K562 (cell line): Measurements from ENCODE around the gene PRR15L. TPM values are rescaled to one million over a fixed set of nuclear protein-coding genes. Genes with fewer than 3 reads are reported as not detected.

ENCODE experiments used
- ATAC-seq: fragments of 200-7000 bp; cut with Tn5 transposase; 3 replicates; pipeline ENCODE4 v1.9.1; 2020; ENCODE audit warnings: moderate library complexity
- BruUV-seq: library from RNA; stranded (reverse); fragments of 400-500 nt; replicated peaks from 2 replicates; lab custom pipeline; 2021; lab: Mats Ljungman, UMichigan
- CTCF ChIA-PET: fragments of 300-600 bp; formaldehyde crosslinking; extraction: SDS; loops from one replicate; lab custom pipeline; 2021; ENCODE audit warnings: low intra/inter-chr PET ratio; lab: Yijun Ruan, JAX
- POLR2A ChIA-PET: fragments of 300-600, 350-650 bp; sonication (Branson Sonifier 250); formaldehyde crosslinking; extraction: SDS; loops from one replicate; lab custom pipeline; 2021; ENCODE audit warnings: antibody characterized with exemption, inconsistent platforms; lab: Yijun Ruan, JAX
- DNase-seq, 4 experiments: peaks; one replicate each; pipeline versions ENCODE4 v3.0.0 to v3.0.0-alpha.2; 2011 to 2018; ENCODE audit warnings: low spot score in 3 of 4, mixed read lengths in 3 of 4; ENCODE audit errors: extremely low read depth in 1 of 4
- FAIRE-seq: peaks from 2 replicates; lab custom pipeline; 2011; peaks lifted over from hg19 to GRCh38; lab: Jason Lieb, UNC
- H2AFZ ChIP-seq: 2 replicates; pipeline ENCODE4 v1.6.0; 2011; ENCODE audit warnings: low read depth, low read length, control low read depth, inconsistent platforms
- H3K27ac ChIP-seq: fragments of 200-600 bp; 3 replicates; pipeline ENCODE4 v1.8.0; 2011; ENCODE audit warnings: low read depth, mild to moderate bottlenecking, control low read depth, inconsistent platforms, low read length, moderate library complexity, mixed read lengths; ENCODE audit errors: extremely low read depth
- H3K27me3 ChIP-seq, 2 experiments: fragments of 300-600 bp in 1 of 2; 2 replicates in 1 of 2; 3 replicates in 1 of 2; pipeline versions ENCODE4 v1.6.0 to v1.8.0; 2011; ENCODE audit warnings: inconsistent platforms in 2 of 2, low read length in 2 of 2, mild to moderate bottlenecking in 1 of 2, mixed read lengths in 1 of 2, moderate library complexity in 1 of 2; ENCODE audit not compliant: control insufficient read depth in 2 of 2, insufficient read depth in 2 of 2
- H3K36me3 ChIP-seq: fragments of 300-600 bp; 3 replicates; pipeline ENCODE4 v1.8.0; 2011; ENCODE audit warnings: mild to moderate bottlenecking, low read length, inconsistent platforms; ENCODE audit not compliant: control insufficient read depth, insufficient read depth
- H3K4me1 ChIP-seq, 2 experiments: fragments of 200-600 bp in 1 of 2; replicated peaks in 1 of 2; 2 replicates in 1 of 2; 3 replicates in 1 of 2; pipeline versions ENCODE4 v1.5.1 to v1.8.0; 2011; ENCODE audit warnings: inconsistent platforms in 2 of 2, low read length in 2 of 2, mild to moderate bottlenecking in 1 of 2, mixed read lengths in 1 of 2, moderate library complexity in 1 of 2; ENCODE audit not compliant: control insufficient read depth in 2 of 2, insufficient read depth in 2 of 2
- H3K4me2 ChIP-seq: 2 replicates; pipeline ENCODE4 v1.6.1; 2011; ENCODE audit warnings: low read length, control low read depth, inconsistent platforms, mixed read lengths; ENCODE audit not compliant: insufficient read depth
- H3K4me3 ChIP-seq: fragments of 200-600 bp; sonication (generic), shearing (Covaris generic); 2 replicates; pipeline ENCODE4 v1.5.1; 2016; ENCODE audit warnings: control low read depth, inconsistent platforms
- H3K79me2 ChIP-seq: fragments of 200-600 bp; 3 replicates; pipeline ENCODE4 v1.8.0; 2011; ENCODE audit warnings: low read length, inconsistent platforms; ENCODE audit not compliant: control insufficient read depth, insufficient read depth
- H3K9ac ChIP-seq, 2 experiments: 2 replicates each; pipeline versions ENCODE4 v1.6.0 to v1.6.1; 2011; ENCODE audit warnings: low read depth in 2 of 2, low read length in 2 of 2, control low read depth in 1 of 2, inconsistent platforms in 1 of 2, mild to moderate bottlenecking in 1 of 2, mixed read lengths in 1 of 2; ENCODE audit not compliant: insufficient read depth in 1 of 2
- H3K9me1 ChIP-seq: one replicate; pipeline ENCODE4 v1.6.0; 2011; ENCODE audit warnings: inconsistent platforms, mild to moderate bottlenecking, low read length, moderate library complexity; ENCODE audit not compliant: control insufficient read depth, insufficient read depth
- H3K9me3 ChIP-seq: replicated peaks from 2 replicates; pipeline ENCODE4 v1.5.1; 2011; ENCODE audit warnings: low read depth, low read length, inconsistent platforms; ENCODE audit not compliant: control insufficient read depth, insufficient read depth
- H4K20me1 ChIP-seq: replicated peaks from 2 replicates; pipeline ENCODE4 v1.6.1; 2011; ENCODE audit warnings: low read length, inconsistent platforms, mixed read lengths; ENCODE audit not compliant: control insufficient read depth, insufficient read depth
- C11orf30 ChIP-seq: fragments of 450-650 bp; IDR thresholded peaks from 2 replicates; pipeline ENCODE4 v1.6.1; 2016; ENCODE audit warnings: low read depth, mild to moderate bottlenecking
- FOSL1 ChIP-seq: fragments of 200-800 bp; sonication (Bioruptor generic); conservative IDR thresholded peaks from 2 replicates; pipeline ENCODE4 v1.6.1; 2016; ENCODE audit warnings: missing genetic modification characterization, missing compliant biosample characterization
- MAFF ChIP-seq: IDR thresholded peaks from 2 replicates; pipeline ENCODE4 v1.6.1; 2012; ENCODE audit warnings: low read length, improper control_type of control experiment
- MAFG ChIP-seq: fragments of 450-650 bp; conservative IDR thresholded peaks from 2 replicates; pipeline ENCODE4 v1.6.1; 2016; ENCODE audit warnings: missing genetic modification characterization, missing compliant biosample characterization
- MAFK ChIP-seq: IDR thresholded peaks from 2 replicates; pipeline ENCODE4 v1.6.1; 2011; ENCODE audit warnings: low read length, improper control_type of control experiment
- ZNF316 ChIP-seq: fragments of 450-650 bp; IDR thresholded peaks from 2 replicates; pipeline ENCODE4 v1.6.1; 2016
- WGBS: fragments of 100-300 bp; shearing (Covaris generic); methylation state at CpG from one replicate; pipeline ENCODE4 v1.1.6; 2016; ENCODE audit warnings: low coverage, mixed read lengths; ENCODE audit not compliant: insufficient coverage; ENCODE audit errors: missing lambda C conversion rate; 5-methylcytosine and 5-hydroxymethylcytosine counted together
- in situ Hi-C: fragments of 300-500 bp; cut with MboI; formaldehyde crosslinking; loops from 4 replicates; pipeline ENCODE4 v1.15.0; 2018; ENCODE audit warnings: inconsistent platforms, mixed read lengths
- intact Hi-C: fragments of 100-400 bp; cut with micrococcal nuclease; formaldehyde crosslinking; loops from 2 replicates; pipeline ENCODE4 v1.14.2; 2022
- polyA plus RNA-seq, 8 experiments: library from polyadenylated mRNA; depleted of rRNA in 4 of 8; stranded (reverse) in 5 of 8; unstranded in 3 of 8; fragments of >200 nt; fragmentation: Nextera tagmentation in 2 of 8; fragmentation: Illumina TruSeq in 1 of 8; extraction: Ambion mirVana in 2 of 8; extraction: Trizol in 1 of 8; gene quantifications; 2 replicates each; pipeline versions ENCODE4 v1.2.1 to v1.2.3, GENCODE V29; 2011 to 2014; ENCODE audit warnings: inconsistent platforms in 1 of 8, missing spikeins in 1 of 8
- total RNA-seq, 7 experiments: library from RNA; depleted of rRNA in 6 of 7; stranded (reverse); fragments of >200 nt in 6 of 7; fragmentation: Illumina TruSeq in 2 of 7; extraction: Trizol in 2 of 7; gene quantifications; 2 replicates each; pipeline versions ENCODE4 v1.2.1 to v1.2.3, GENCODE V29; 2011 to 2021; ENCODE audit warnings: low replicate concordance in 1 of 7

PRR15L gene
- total and polyA plus RNA-seq, 9 of the 15 experiments (the other 6 are each of a cell fraction or from before 2014, with no cell fraction given), result 0.03 TPM; not detected in 8

DNA sequence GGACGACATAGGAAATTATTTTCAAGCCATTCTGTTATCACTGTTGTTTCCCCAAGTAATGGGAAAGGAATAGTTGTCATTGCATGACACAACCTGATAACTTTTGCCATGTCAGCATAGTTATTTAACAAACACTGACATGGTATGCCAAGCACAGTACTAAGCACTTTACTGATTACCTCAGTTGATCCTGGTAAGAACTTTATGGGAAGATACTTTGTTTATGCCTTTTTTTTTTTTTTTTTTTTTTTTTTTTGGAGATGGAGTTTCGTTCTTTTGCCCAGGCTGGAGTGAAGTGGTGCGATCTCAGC, 32.0 kb downstream of the PRR15L start:
- ATAC-seq (no peak), DNase-seq (no peak), FAIRE-seq (no peak)
- no TSS peak for BruUV-seq
- H3K9me3 ChIP-seq, result no peaks in the 10 kb centered on the region
- H3K4me1 ChIP-seq, result peaks cover 11 to 26% of the 10 kb centered on the region in 2 experiments; a peak in 4 of 5 replicates
- intact Hi-C loops, result no loop called here
- no peak overlapping the region for H2AFZ ChIP-seq
- TF ChIP-seq C11orf30 (peak; percentile 85), MAFG (tag) (peak; percentile 91), FOSL1 (no peak), MAFF (peak; percentile 91), ZNF316 (peak; percentile 94), MAFK (peak; percentile 90)
- H4K20me1 ChIP-seq, result no peaks in the 10 kb centered on the region
- H3K27ac ChIP-seq, result no peak overlapping the region
- no peak overlapping the region for H3K4me2 ChIP-seq
- ChIA-PET CTCF (no interaction called here), POLR2A (interaction anchor here (1.4 kb wide), 1 partner anchor 21 kb away, joined by 3 read pairs; no protein-coding TSS in a partner anchor)
- peaks cover 5% of the 10 kb centered on the region for H3K9me1 ChIP-seq
- H3K9ac ChIP-seq, result no peak overlapping the region
- in situ Hi-C loops, result no loop called here
- H3K36me3 ChIP-seq, result peaks cover 57% of the 10 kb centered on the region; the same call in 2 of the 3 replicates
- H3K27me3 ChIP-seq, result no peaks in the 10 kb centered on the region
- no peaks in the 10 kb centered on the region for H3K79me2 ChIP-seq
- no peak overlapping the region for H3K4me3 ChIP-seq
- WGBS, result 56% methylated on average over 2 of the region's 3 CpGs
